HepG2 (cell line): ENCODE results near the gene ZNF500. TPM values are rescaled to one million over a fixed set of nuclear protein-coding genes. Genes with fewer than 3 reads are reported as not detected.
A peak's percentile ranks its signal among the peaks of the same experiment; 100 is the strongest.

Experiments used
- CHCHD3 ChIP-seq: sonication (generic); formaldehyde crosslinking; IDR thresholded peaks from 2 replicates; pipeline ENCODE4 v1.8.0; 2022; ENCODE audit warnings: mild to moderate bottlenecking, missing genetic modification reagents, moderate library complexity
- EEA1 ChIP-seq: sonication (generic); formaldehyde crosslinking; IDR thresholded peaks from 2 replicates; pipeline ENCODE4 v1.5.1; 2020; ENCODE audit warnings: mild to moderate bottlenecking, missing genetic modification reagents, borderline replicate concordance
- HCFC1 ChIP-seq: fragments of 150-350 bp; IDR thresholded peaks from 2 replicates; pipeline ENCODE4 v1.6.1; 2014; ENCODE audit warnings: low read depth, low read length
- HOXD1 ChIP-seq: sonication (generic); formaldehyde crosslinking; IDR thresholded peaks from 2 replicates; pipeline ENCODE4 v1.5.0; 2020; ENCODE audit warnings: missing genetic modification reagents
- NFIC ChIP-seq: IDR thresholded peaks from 2 replicates; pipeline ENCODE4 v1.6.1; 2012; ENCODE audit warnings: mild to moderate bottlenecking, low read length, inconsistent platforms
- NFKBIZ ChIP-seq: IDR thresholded peaks from 2 replicates; pipeline ENCODE4 v1.6.1; 2018; ENCODE audit warnings: missing genetic modification reagents, missing compliant biosample characterization
- RNF2 ChIP-seq: fragments of 450-650 bp; conservative IDR thresholded peaks from 2 replicates; pipeline ENCODE4 v1.6.1; 2016; ENCODE audit warnings: low read depth
- SNAI1 ChIP-seq: sonication (generic); formaldehyde crosslinking; IDR thresholded peaks from 2 replicates; pipeline ENCODE4 v1.5.0; 2020; ENCODE audit warnings: mild to moderate bottlenecking, missing genetic modification reagents, borderline replicate concordance
- SOX13 ChIP-seq, 3 experiments: fragments of 450-650 bp in 1 of 3; sonication (generic) in 1 of 3; formaldehyde crosslinking in 1 of 3; IDR thresholded peaks in 2 of 3; conservative IDR thresholded peaks in 1 of 3; 2 replicates each; pipeline versions ENCODE4 v1.5.0 to v1.6.1; 2016 to 2020; ENCODE audit warnings: antibody characterized with exemption in 1 of 3, mild to moderate bottlenecking in 1 of 3, missing compliant biosample characterization in 1 of 3, missing genetic modification reagents in 1 of 3, moderate library complexity in 1 of 3
- SP4 ChIP-seq: sonication (generic); formaldehyde crosslinking; IDR thresholded peaks from 2 replicates; pipeline ENCODE4 v1.8.1; 2023; ENCODE audit warnings: mild to moderate bottlenecking, missing genetic modification reagents
- ZBTB7A ChIP-seq: sonication (generic); formaldehyde crosslinking; IDR thresholded peaks from 2 replicates; pipeline ENCODE4 v1.8.0; 2022; ENCODE audit warnings: mild to moderate bottlenecking, missing genetic modification reagents
- ZFAT ChIP-seq: sonication (generic); formaldehyde crosslinking; conservative IDR thresholded peaks from 2 replicates; pipeline ENCODE4 v1.8.1; 2023; ENCODE audit warnings: missing genetic modification reagents, inconsistent platforms
- ZNF136 ChIP-seq: sonication (generic); formaldehyde crosslinking; IDR thresholded peaks from 2 replicates; pipeline ENCODE4 v1.8.1; 2022; ENCODE audit warnings: low read depth, mild to moderate bottlenecking, moderate library complexity, missing genetic modification reagents
- ZNF24 ChIP-seq: fragments of 450-650 bp; IDR thresholded peaks from 2 replicates; pipeline ENCODE4 v1.6.1; 2017; ENCODE audit warnings: antibody characterized with exemption, mild to moderate bottlenecking
- ZNF317 ChIP-seq: sonication (generic); formaldehyde crosslinking; IDR thresholded peaks from 2 replicates; pipeline ENCODE4 v1.5.0; 2020; ENCODE audit warnings: mild to moderate bottlenecking, missing genetic modification reagents
- ZNF501 ChIP-seq: sonication (generic); formaldehyde crosslinking; IDR thresholded peaks from 2 replicates; pipeline ENCODE4 v1.5.1; 2020; ENCODE audit warnings: mild to moderate bottlenecking, moderate library complexity, missing genetic modification reagents
- ZNF660 ChIP-seq: sonication (generic); formaldehyde crosslinking; IDR thresholded peaks from 2 replicates; pipeline ENCODE4 v1.5.1; 2020; ENCODE audit warnings: mild to moderate bottlenecking, low read depth, missing genetic modification reagents, borderline replicate concordance
- ZNF891 ChIP-seq: sonication (generic); formaldehyde crosslinking; IDR thresholded peaks from 2 replicates; pipeline ENCODE4 v1.5.0; 2020; ENCODE audit warnings: mild to moderate bottlenecking, missing genetic modification reagents
- polyA plus RNA-seq, 8 experiments: library from polyadenylated mRNA; depleted of rRNA in 3 of 8; stranded (reverse) in 7 of 8; unstranded in 1 of 8; fragments of >200 nt; fragmentation: Illumina TruSeq in 4 of 8; extraction: Trizol in 4 of 8; gene quantifications; 2 replicates each; pipeline versions ENCODE4 v1.2.1 to v1.2.3, GENCODE V29; 2011 to 2016; ENCODE audit warnings: low read depth in 4 of 8, missing spikeins in 1 of 8, mixed read lengths in 1 of 8; ENCODE audit not compliant: insufficient read depth in 1 of 8
- total RNA-seq, 5 experiments: library from RNA; depleted of rRNA; stranded (reverse); fragments of >200 nt; fragmentation: Illumina TruSeq; extraction: Trizol; gene quantifications; 2 replicates each; pipeline ENCODE4 v1.2.3, GENCODE V29; 2016; ENCODE audit warnings: low read depth in 1 of 5
- TF ChIP-seq, protein P1 (sequence below): IDR thresholded peaks from 2 replicates; pipeline ENCODE4 v1.6.1; 2016; ENCODE audit warnings: low read depth, borderline replicate concordance
- TF ChIP-seq, protein P2 (sequence below): sonication (generic); formaldehyde crosslinking; IDR thresholded peaks from 2 replicates; pipeline ENCODE4 v1.4.0; 2020; ENCODE audit warnings: missing genetic modification reagents
- TF ChIP-seq, protein P3 (sequence below): sonication (generic); formaldehyde crosslinking; IDR thresholded peaks from 2 replicates; pipeline ENCODE4 v1.5.0; 2020; ENCODE audit warnings: missing genetic modification reagents, mild to moderate bottlenecking, borderline replicate concordance
- TF ChIP-seq, protein P4 (sequence below): IDR thresholded peaks from 2 replicates; pipeline ENCODE4 v1.6.1; 2016; ENCODE audit warnings: mild to moderate bottlenecking
- TF ChIP-seq, protein P5 (sequence below): sonication (generic); formaldehyde crosslinking; IDR thresholded peaks from 2 replicates; pipeline ENCODE4 v1.5.0; 2020; ENCODE audit warnings: mild to moderate bottlenecking, missing genetic modification reagents, moderate library complexity

ZNF500 gene
- total and polyA plus RNA-seq, 2 of the 13 experiments (the other 11 are each of a cell fraction or from before 2014, with no cell fraction given) = 6.1 to 12.2 TPM

DNA sequence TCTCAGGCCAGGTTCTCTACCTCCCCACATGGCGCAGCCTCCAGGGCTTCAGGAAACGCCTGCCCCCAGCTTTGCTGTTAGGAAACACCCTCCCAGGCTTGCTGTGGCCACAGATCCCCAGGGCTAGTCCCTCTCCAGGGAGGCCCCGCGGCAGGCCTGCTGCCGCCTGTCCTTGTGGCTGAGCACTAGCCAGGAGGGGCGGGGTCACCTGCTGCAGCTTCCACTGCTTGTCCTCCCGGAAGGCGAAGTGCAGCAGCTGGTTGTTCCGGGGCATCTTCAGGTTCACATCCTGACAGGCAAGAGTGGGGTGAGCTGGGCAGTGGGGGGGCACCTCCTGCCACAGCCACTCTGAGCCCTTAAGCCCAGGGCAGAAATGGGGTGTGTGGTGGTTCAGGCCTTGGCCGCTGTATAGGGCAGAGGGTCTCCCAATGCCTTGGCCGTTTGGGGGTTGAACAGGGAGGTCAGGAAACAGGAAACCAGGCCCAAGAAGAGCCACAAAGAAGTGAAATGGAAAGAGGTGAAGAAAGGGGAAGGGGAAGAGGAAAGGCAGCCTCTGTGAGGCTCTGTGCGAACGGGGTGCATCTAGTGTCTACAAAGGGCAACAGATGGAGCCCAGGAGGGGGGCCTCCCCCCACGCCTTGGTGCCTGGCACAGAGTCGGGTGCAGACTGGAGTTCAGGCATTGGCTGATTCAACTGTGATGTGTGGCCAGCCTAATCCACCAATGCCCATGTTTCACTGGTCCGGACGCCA is 33.5 kb upstream of the ZNF500 start (continued):
- TF ChIP-seq RNF2 (no peak), NFIC (no peak), EEA1 (CRISPR knock-in tag) (no peak), ZNF891 (no peak), HOXD1 (CRISPR knock-in tag) (no peak), ZNF24 (no peak), SOX13 (IDR thresholded peaks at IDR 0.05) (no peak), SOX13 (CRISPR knock-in tag; conservative IDR thresholded peaks at IDR 0.05 in 1 of 2, IDR thresholded peaks at IDR 0.05 in 1 of 2) (no peak), HCFC1 (no peak), SNAI1 (CRISPR knock-in tag) (no peak), ZBTB7A (CRISPR knock-in tag) (no peak), ZNF136 (no peak), ZNF660 (no peak), SP4 (CRISPR knock-in tag) (no peak; the same call in 1 of the 2 replicates), NFKBIZ (no peak), CHCHD3 (CRISPR knock-in tag) (no peak), ZFAT (CRISPR knock-in tag) (no peak), ZNF317 (no peak), ZNF501 (CRISPR knock-in tag) (0 out of 2 replicates have a peak, but pooled peaks have one; percentile 35)
- TF ChIP-seq, protein P1, sequence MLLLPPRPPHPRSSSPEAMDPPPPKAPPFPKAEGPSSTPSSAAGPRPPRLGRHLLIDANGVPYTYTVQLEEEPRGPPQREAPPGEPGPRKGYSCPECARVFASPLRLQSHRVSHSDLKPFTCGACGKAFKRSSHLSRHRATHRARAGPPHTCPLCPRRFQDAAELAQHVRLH (CRISPR knock-in tag) = no peak
- TF ChIP-seq, protein P2, sequence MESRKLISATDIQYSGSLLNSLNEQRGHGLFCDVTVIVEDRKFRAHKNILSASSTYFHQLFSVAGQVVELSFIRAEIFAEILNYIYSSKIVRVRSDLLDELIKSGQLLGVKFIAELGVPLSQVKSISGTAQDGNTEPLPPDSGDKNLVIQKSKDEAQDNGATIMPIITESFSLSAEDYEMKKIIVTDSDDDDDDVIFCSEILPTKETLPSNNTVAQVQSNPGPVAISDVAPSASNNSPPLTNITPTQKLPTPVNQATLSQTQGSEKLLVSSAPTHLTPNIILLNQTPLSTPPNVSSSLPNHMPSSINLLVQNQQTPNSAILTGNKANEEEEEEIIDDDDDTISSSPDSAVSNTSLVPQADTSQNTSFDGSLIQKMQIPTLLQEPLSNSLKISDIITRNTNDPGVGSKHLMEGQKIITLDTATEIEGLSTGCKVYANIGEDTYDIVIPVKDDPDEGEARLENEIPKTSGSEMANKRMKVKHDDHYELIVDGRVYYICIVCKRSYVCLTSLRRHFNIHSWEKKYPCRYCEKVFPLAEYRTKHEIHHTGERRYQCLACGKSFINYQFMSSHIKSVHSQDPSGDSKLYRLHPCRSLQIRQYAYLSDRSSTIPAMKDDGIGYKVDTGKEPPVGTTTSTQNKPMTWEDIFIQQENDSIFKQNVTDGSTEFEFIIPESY (CRISPR knock-in tag) = no peak
- TF ChIP-seq, protein P3, sequence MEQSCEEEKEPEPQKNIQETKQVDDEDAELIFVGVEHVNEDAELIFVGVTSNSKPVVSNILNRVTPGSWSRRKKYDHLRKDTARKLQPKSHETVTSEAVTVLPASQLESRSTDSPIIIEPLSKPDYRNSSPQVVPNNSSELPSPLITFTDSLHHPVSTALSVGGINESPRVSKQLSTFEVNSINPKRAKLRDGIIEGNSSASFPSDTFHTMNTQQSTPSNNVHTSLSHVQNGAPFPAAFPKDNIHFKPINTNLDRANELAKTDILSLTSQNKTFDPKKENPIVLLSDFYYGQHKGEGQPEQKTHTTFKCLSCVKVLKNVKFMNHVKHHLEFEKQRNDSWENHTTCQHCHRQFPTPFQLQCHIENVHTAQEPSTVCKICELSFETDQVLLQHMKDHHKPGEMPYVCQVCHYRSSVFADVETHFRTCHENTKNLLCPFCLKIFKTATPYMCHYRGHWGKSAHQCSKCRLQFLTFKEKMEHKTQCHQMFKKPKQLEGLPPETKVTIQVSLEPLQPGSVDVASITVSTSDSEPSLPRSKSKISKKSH = no peak
- TF ChIP-seq, protein P4, sequence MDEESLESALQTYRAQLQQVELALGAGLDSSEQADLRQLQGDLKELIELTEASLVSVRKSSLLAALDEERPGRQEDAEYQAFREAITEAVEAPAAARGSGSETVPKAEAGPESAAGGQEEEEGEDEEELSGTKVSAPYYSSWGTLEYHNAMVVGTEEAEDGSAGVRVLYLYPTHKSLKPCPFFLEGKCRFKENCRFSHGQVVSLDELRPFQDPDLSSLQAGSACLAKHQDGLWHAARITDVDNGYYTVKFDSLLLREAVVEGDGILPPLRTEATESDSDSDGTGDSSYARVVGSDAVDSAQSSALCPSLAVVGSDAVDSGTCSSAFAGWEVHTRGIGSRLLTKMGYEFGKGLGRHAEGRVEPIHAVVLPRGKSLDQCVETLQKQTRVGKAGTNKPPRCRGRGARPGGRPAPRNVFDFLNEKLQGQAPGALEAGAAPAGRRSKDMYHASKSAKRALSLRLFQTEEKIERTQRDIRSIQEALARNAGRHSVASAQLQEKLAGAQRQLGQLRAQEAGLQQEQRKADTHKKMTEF (CRISPR knock-in tag) = 0 out of 2 replicates have a peak, but pooled peaks have one; percentile 23
- TF ChIP-seq, protein P5, sequence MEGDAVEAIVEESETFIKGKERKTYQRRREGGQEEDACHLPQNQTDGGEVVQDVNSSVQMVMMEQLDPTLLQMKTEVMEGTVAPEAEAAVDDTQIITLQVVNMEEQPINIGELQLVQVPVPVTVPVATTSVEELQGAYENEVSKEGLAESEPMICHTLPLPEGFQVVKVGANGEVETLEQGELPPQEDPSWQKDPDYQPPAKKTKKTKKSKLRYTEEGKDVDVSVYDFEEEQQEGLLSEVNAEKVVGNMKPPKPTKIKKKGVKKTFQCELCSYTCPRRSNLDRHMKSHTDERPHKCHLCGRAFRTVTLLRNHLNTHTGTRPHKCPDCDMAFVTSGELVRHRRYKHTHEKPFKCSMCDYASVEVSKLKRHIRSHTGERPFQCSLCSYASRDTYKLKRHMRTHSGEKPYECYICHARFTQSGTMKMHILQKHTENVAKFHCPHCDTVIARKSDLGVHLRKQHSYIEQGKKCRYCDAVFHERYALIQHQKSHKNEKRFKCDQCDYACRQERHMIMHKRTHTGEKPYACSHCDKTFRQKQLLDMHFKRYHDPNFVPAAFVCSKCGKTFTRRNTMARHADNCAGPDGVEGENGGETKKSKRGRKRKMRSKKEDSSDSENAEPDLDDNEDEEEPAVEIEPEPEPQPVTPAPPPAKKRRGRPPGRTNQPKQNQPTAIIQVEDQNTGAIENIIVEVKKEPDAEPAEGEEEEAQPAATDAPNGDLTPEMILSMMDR (CRISPR knock-in tag) = 0 out of 2 replicates have a peak, but pooled peaks have one; percentile 10
